ENCODE results near the gene FUT2. TPM values are rescaled to one million over a fixed set of nuclear protein-coding genes. Genes with fewer than 3 reads are reported as not detected.

The FUT2 gene
- total RNA-seq, 1 donor from 2014 or later: 1.2 TPM

DNA sequence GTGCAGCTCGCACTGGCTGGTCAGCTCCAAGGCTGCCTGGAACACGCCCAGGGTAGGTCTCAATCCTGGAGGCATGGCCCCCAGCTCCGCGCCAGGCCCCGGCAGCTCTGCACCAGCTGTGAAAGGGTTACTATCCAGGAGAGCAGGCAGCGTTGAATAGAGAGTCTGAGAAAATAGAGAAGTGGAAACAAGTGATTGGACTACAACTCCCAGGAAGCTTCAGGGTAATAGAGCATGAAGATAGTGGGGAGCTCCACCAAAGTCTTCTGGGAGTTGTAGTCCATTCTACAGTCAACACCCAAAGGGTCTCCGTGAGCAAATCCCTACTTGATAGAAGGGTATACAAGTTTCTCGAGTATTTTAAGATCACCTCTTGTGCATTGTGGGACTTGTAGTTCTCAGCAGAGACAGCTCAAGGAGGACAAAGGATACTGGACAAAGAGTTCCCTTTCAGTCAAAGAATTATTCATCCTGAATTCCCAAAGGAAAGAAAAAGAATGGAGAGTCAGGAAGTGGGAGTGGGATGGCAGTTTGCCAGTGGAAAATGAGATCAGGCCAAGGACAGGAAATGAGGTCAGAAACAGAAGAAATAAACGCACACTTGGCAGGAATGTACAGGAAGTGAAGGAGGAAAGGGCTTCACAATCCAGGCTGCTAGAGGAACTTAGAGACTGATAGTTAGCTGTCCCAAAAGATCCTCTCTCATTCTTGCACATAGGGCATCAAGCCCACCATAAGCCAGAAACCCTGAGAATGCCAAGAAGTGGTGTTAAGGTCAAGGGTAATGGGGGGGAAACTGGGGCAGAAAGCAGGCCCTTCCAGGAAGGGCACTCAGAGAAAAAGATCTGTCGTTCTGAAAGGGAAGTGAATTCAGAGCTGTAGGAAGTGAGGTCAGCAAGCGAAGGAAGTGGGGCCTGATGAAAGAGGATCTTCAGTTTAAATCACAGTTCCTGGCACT is 29.3 kb downstream of the FUT2 start:
- Histone ChIP-seq H3K27me3 (ENCODE audit: low read depth) (no peaks in the 10 kb centered on the region), H3K4me1 (peaks cover 51% of the 10 kb centered on the region), H3K9me3 (no peaks in the 10 kb centered on the region), H3K36me3 (peaks cover 21% of the 10 kb centered on the region), H3K4me3 (no peak overlapping the region), H3K27ac (peak overlapping the region; percentile 82)
- DNase-seq (no peak), ATAC-seq (peak; percentile 10 to 11)
- intact Hi-C loops (cut with DNase I): no loop called here
- TF ChIP-seq, protein P1, sequence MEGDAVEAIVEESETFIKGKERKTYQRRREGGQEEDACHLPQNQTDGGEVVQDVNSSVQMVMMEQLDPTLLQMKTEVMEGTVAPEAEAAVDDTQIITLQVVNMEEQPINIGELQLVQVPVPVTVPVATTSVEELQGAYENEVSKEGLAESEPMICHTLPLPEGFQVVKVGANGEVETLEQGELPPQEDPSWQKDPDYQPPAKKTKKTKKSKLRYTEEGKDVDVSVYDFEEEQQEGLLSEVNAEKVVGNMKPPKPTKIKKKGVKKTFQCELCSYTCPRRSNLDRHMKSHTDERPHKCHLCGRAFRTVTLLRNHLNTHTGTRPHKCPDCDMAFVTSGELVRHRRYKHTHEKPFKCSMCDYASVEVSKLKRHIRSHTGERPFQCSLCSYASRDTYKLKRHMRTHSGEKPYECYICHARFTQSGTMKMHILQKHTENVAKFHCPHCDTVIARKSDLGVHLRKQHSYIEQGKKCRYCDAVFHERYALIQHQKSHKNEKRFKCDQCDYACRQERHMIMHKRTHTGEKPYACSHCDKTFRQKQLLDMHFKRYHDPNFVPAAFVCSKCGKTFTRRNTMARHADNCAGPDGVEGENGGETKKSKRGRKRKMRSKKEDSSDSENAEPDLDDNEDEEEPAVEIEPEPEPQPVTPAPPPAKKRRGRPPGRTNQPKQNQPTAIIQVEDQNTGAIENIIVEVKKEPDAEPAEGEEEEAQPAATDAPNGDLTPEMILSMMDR (IDR thresholded peaks at IDR 0.05): no peak

- Histone ChIP-seq H3K36me3 (peaks cover 20% of the 10 kb centered on the region), H3K4me1 (peaks cover 43% of the 10 kb centered on the region), H3K9me3 (no peaks in the 10 kb centered on the region), H3K27ac (peak overlapping the region; percentile 82), H3K4me3 (no peak overlapping the region), H3K27me3 (ENCODE audit: low read depth) (peaks cover 2% of the 10 kb centered on the region)
- TF ChIP-seq, protein P1 (IDR thresholded peaks at IDR 0.05): no peak
- peak; percentile 20 to 28 for ATAC-seq
- intact Hi-C loops (cut with DNase I): no loop called here
- no peak for DNase-seq
Measured at GRCh38 chr19:48726556-48726955, 30.8 kb downstream of the FUT2 start.

DNA sequence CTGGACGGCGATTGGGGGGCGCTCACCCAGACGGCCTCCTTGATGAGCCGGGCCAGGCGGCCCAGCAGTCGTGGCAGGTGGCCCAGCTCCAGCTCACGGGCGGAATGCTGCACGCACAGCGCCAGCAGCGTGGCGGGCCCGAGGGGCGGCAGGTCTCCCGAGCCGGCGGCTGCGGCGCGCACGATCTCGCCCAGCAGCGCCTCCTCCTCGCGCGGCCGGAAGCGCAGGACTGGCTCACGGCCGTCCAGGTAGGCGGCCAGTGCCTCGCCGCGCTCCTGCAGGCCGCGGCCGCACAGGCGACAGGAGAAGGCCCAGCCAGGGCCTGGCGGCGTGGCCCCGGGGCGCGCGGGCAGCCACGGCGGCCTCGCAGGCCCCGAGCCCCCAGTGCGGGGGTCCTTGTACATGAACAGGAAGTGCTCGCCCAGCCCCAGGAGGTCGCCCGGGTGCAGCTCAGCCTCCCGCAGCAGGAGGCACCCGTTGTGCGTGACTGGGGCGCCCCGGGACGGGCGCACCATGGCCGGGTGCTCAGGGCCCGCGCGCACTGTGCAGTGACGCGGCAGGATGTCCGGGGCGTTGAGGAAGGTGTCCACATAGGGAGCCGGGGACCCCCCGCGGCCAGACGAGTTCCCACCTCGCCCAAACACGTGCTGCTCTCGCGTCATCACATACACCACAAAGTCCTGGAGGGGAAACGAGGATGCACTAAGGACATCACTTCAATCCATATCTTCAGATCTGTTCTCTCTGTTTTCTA is 33.3 kb downstream of the FUT2 start:
- TF ChIP-seq, protein P1 (IDR thresholded peaks at IDR 0.05): no peak
- DNase-seq: no peak
- Histone ChIP-seq H3K9me3 (no peaks in the 10 kb centered on the region), H3K4me1 (peaks cover 23% of the 10 kb centered on the region), H3K27me3 (ENCODE audit: low read depth) (peaks cover 6% of the 10 kb centered on the region), H3K27ac (no peak overlapping the region), H3K4me3 (no peak overlapping the region), H3K36me3 (peaks cover 11% of the 10 kb centered on the region)
- ATAC-seq: peak; percentile 3 to 12
- intact Hi-C loops (cut with DNase I): no loop called here

GRCh38 chr19:48731452-48731851 is 35.7 kb downstream of the FUT2 start:
- Histone ChIP-seq H3K36me3 (peaks cover 11% of the 10 kb centered on the region), H3K27me3 (ENCODE audit: low read depth) (peaks cover 6% of the 10 kb centered on the region), H3K9me3 (no peaks in the 10 kb centered on the region), H3K4me3 (no peak overlapping the region), H3K27ac (no peak overlapping the region), H3K4me1 (no peaks in the 10 kb centered on the region)
- no peak for ATAC-seq
- TF ChIP-seq, protein P1 (IDR thresholded peaks at IDR 0.05): no peak
- DNase-seq: no peak
- intact Hi-C loops (cut with DNase I): no loop called here

DNA sequence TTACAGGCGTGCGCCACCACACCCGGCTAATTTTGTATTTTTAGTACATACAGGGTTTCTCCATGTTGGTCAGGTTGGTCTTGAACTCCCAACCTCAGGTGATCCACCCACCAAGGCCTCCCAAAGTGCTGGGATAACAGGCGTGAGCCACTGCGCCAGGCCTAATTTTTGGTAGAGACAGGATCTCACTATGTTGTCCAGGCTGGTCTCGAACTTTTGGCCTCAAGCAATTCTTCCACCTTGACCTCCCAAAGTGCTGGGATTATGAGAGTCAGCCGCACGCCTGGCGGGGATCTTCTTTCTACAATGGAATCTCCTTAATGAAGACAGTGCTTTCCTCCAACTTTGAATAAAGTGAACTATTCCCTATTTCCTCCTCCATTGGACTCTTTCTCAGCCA is 38.9 kb downstream of the FUT2 start:
- intact Hi-C loops (cut with DNase I): no loop called here
- TF ChIP-seq, protein P1 (IDR thresholded peaks at IDR 0.05): no peak
- no peak overlapping the region for H3K27ac ChIP-seq
- H3K36me3 ChIP-seq: peaks cover 6% of the 10 kb centered on the region
- peaks cover 9% of the 10 kb centered on the region for H3K27me3 ChIP-seq (ENCODE audit: low read depth)
- ATAC-seq (no peak), DNase-seq (no peak)
- H3K4me1 ChIP-seq: peaks cover 17% of the 10 kb centered on the region
- H3K4me3 ChIP-seq: no peak overlapping the region
- no peaks in the 10 kb centered on the region for H3K9me3 ChIP-seq

Measured in lower lobe of right lung (tissue), 2 donors.